GM19023 (cell line): ENCODE data around the gene KIAA0232.

Source experiments
- ATAC-seq: cut with Tn5 transposase; IDR thresholded peaks from one replicate; pipeline ENCODE4 v1.9.1; 2021; ENCODE audit warnings: mild to moderate bottlenecking, moderate library complexity; ENCODE audit not compliant: unreplicated experiment

Gene KIAA0232

DNA sequence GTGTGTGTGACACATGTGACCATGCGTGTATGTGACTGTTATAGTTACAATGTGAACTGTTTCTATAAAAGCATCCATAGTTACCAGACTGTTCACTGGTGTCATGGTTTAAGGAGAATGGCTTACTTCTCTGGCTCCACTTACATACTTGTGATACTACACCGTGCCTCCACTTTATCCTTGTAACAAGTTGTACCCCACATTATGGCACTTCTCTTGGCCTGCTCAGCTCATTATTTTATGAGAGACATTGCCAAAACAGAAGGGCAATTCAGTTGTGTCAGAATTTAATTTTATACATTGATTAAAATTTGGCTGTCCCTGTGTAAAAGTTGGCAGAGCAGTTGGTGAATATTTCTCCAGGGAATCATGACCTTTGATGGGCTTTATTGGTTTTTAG, 64.7 kb downstream of the KIAA0232 start:
- ATAC-seq = no peak

DNA sequence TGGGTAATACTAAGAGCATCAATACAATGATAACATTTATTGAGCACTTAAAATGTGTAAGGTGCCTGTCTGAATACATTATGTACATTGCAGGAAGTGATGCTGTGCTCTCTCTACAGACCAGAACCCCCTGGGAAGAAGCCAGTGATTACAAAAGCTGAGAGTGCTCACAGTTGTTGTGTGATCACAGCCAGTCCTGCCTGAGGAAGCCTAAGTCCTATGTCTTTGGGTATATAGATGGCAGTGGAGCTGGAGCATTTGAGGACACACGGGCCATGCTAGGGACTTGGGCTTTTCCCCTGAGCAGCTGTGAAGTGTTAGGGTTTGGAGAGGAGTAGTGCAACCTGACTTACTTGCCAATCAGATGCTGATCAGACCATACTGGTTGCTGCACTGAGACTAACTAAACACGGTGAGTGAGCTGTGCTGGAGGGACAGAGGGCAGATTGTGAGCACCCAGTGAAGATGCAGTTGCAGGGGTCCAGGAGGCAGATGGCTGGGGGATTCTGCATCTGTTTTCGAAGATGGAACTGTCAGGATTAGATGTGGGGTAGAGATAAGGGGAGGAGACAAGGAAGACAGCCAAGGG, 66.3 kb downstream of the KIAA0232 start:
- no peak for ATAC-seq

DNA sequence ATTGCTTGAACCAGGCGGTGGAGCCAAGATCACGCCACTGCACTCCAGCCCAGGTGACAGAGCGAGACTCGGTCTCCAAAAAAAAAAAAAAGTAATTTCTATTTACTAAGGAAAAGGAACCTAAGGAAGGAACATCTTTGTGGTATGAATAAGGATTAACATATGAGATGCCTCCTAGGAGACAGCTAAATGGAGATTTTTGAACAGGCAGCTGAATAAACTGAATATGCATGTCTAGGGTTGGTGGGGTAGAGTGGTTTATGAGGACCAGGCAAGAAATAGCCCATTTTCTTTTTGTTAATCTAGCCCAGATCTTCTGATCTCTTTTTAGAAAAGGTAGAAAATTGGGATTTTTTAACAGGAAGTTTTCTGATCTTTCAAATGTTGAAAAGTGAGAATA, 67.2 kb downstream of the KIAA0232 start:
- no peak for ATAC-seq

DNA sequence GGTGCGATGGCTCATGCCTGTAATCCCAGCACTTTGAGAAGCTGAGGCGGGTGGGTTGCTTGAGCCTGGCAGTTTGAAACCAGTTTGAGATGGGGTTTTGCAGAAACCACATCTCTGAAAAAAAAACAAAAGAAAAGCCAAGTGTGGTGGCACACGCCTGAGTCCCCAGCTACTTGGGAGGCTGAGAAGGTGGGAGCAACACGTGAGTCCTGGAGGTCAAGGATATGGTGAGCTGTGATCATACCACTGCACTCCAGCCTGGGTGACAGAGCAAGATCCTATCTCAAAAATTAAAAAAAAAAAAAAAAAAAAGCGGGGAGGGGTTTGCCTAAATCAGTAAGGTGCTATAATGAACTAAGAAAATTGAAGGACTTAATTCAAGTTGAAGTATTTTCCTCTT, 68.9 kb downstream of the KIAA0232 start:
- no peak for ATAC-seq

DNA sequence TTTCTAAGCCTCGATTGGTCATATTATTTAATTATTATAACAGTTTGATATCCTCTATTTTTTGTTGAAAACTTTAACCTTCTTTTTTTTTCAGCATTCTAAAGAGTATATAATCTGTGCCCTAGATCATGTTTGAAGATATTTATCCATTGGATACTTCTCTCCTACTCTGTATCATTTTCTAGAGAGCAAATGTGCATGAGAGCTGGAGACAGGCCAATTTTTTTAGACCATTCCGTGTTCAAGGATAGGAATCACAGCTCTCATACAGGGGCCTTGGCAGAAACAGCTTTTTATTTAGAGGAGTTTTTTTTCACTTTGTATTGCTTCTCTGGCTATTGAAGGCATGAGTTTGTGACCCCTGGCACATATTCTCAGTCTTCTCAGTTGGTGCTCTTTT, 69.4 kb downstream of the KIAA0232 start:
- no peak for ATAC-seq

DNA sequence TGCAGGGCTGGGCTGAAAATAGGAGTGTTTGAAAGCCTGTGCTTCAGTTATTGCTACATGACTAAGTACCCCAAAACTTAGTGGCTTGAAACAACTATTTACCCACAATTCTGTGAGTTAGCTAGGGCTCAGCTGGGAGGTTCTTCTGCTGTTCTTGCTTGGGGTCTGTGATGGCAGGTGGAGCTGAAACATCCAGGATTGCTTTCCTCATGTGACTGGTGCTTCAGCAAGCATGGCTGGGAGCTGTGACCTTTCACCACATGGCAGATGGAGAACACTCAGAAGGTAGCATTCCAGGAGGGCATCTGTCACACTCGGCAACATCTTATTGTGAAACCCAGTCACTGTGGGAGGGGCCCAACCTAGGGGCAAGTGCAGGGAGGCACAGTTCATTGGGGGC, 70.1 kb downstream of the KIAA0232 start:
- ATAC-seq = no peak

DNA sequence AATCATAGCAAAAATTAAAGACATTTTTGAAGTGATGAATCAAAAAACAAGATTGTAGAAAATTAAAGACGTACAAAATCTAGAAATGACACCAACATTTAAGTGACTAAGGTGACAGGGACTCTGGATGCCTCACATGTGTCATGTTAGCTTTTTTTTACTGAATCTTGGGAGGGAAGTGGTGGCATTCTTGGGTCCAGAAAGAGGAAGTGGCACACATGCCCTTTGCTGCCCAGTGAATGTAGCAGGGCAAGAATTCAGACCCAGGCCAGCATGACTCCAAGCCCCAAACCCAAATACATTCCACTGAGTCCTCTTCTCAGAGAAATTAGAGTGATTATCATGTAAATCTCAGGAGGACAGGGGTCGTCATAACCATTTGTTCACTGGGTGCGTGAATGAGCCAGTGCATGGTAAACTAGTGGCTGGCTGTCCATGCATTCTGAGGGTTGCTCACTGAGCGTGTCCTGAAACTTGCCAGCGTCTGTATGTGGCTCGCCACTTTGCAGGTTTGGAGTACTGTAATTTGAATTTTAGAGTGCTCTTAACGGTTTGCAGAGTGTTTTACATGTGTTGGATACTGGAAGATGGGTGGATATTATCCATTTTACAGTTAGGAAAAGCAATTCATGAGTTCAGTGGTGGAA, 71.7 kb downstream of the KIAA0232 start:
- no peak for ATAC-seq

DNA sequence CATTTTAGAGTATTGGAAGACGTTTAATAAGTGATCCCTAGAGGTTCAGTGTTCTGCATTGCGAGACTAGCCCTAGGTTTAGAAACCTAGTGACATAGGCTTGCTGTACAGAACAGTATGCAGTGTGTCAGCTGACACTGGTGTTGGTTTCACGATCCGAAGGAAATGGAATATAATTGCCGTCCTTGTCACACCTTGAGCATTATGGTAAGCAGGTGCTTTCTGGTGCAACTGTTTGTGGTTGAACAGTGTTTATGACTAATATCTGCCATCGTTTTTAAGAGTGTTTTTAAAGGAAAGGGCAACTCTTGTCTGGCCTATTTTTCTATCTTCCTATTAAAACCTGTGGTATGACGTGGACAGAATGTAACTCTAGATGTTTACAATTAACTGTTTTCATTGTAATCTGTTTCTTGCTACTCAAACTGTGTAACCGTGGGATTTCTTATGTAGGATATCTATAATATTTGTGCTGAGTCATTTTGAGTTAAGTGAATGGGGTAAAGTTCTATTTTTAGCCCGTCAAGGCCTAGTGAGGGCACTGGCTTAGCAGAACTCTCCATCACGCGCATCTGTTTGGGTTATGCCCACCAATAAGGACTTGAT, 73.3 kb downstream of the KIAA0232 start:
- ATAC-seq = peak; percentile 96

DNA sequence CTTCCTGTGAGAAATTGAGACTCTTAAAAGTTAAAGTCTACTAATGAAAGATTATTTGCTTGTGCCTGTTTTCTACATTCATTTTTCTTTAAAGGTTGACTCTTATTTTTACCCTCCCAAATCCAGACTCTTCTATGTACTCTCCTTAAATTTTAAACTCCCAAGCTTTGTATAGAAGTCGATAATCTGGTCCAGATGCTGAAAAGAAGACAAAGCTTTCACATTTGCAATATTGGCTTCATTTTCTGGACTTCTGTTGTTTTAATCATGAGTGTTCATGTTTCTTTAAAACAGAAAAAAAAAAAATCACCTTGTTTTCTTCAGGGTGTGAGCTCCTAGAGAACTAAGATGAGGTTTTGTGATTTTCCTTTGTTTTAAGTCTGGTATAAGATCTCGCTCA, 73.9 kb downstream of the KIAA0232 start:
- ATAC-seq = no peak

DNA sequence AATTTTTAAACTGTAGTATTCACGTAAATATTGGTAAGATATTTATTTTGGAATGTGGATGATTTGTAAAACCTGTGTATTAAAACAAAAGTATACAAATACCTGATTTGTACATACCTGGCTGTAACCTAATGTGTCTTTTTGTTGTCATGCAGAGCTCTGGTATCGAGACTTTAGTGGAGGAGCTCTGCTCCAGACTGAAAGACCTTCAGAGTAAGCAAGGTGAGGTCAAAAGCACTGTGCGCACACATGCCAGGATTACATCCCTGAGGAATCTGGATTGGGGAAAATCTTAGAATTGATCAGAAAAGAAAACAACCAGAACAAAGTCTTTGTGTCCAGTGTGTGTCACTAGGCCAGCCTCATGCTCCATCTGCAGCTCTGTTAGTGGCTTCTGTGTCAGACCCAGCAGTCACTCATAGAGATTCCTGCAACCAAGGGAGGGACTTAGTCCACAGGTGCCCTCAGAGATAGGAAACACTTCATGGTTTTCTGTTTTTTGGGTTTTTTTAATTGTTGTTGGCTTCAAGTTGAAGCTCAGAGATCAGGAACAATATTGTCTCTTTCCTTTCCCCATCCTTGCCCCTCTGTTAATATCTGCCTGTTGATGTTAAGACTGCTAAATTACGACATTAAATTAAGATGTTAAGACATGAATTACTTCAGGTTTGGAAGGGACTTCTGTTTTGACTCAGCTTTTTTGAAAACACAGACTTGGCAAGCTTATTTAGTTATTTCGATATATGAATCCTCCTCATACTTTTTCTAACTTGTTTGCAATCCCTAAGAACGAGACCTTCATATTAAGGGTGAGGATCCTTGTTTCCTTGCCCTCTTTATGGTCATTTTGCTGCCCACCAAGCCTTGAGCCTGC, 74.7 kb downstream of the KIAA0232 start:
- ATAC-seq = no peak

DNA sequence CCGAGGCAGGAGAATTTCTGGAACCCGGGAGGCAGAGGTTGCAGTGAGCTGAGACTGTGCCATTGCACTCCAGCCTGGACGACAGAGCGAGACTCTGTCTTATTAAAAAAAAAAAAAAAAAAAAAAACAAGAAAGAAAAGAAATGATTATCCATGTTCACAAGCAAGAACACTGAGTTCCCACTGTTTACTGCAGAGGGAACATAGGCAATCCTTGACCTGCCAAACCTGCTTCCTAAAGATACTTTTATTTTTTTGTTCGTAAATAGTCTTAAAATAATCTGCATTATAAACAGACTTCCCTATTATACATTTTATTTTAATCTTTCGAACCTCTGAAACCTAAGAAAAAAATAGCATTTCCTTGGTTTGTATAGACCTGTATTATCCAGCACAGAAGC, 76.5 kb downstream of the KIAA0232 start:
- no peak for ATAC-seq

DNA sequence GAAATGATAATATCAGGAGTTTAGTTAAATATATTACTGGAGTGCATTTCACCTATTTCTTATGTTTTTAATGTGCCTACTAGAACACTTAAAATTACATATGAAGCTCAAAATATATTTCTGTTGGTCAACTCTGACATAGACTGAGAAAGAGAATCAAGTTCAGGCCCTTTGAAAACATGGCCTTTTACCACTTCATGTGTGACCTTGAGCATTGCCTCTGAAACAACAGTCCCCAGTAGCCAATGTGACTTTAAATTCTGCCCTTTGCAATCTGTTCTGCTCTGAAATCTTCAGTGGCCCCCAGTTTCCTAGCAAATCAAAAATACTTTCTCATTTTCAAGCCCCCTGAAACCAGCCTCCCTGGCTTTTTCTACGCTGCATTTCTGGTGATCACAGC, 77.0 kb downstream of the KIAA0232 start:
- ATAC-seq = no peak

DNA sequence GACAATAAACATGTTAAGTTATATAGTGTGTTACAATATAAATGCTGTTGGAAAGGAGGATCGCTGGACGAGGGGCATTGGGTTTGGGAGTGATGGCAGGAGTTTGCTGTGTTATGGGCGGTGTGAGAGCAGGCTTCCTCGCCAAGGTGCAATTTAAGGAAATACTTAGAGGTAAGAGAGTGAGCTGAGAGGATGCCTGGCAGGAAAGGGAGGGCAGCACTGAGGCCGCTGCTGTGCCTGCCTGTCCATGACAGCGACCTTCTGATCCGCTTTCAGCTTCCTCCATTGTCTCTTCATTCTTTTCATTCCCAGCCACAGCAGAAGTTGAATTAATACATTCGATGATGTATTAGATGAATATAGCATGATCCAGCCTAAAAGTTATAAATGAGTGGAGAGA, 85.9 kb downstream of the KIAA0232 start:
- ATAC-seq = no peak

DNA sequence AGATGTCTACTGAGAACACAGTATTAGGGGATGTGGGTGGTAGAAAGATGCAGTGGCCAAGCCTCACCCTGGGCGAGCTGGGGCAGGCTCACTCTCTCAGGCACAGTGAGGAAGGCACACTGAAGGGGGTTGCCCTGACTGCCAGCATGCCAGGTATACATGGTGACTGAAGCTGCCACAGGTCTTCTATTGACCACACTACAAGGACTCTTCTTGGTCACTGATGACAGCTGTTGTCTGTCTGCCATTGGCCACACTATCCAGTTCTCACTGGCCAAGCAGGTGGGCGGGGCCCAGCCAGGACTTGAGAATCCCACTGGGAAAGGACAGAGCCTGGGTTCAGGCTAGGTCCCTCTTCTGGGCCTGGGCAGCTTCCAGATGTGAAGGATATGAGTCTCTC, 87.4 kb downstream of the KIAA0232 start:
- no peak for ATAC-seq

DNA sequence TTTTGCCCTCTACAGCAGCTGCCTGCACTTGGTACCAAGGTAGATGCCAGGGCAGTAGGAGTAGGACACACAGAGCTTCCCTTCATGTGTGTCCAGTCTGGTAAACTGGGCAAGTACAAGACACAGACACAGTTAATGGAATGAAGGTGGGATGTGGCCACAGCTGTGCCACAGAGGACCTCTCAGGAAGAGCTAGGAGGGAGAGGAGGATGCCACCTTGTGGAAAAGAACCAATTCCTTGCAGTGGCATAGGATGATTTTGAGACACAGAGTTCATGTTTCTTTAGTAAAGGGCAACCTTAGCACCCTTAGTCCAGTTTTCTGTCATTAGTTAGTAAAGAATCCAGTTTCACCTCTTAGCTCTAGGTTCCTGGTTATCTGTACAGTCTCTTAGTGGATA, 90.8 kb downstream of the KIAA0232 start:
- no peak for ATAC-seq

DNA sequence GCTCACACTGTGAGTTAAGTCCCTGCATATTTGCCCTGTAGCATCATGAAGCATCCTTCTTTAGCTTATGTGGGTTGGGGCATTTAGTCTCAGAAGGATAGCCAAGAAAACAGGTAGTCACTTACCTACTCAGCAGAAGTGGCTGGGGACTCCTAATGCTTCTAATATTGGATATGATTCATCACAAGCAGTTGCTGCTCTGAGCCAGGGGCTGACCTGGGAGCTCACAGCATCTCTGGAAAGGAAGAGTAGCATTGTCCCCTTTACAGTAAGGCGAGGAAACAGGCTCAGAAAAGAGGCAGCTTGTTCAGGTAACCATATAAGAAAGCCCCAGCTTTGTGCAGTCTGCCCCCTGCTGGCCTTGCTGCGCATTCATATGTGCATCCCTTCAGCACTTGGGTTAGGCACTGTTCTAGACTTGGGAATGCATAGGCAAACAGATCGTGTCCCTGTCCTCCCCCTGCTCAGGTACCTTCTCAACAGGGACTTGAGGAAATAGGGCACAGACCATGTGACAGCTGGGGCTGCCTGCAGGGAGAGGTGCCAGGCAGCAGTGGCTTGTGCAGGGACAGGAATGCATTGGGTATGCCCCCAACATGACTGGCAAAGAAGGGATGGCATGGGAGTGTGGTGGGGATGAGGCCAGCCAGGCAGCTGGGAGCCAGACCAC, 91.4 kb downstream of the KIAA0232 start:
- peak; percentile 64 for ATAC-seq

DNA sequence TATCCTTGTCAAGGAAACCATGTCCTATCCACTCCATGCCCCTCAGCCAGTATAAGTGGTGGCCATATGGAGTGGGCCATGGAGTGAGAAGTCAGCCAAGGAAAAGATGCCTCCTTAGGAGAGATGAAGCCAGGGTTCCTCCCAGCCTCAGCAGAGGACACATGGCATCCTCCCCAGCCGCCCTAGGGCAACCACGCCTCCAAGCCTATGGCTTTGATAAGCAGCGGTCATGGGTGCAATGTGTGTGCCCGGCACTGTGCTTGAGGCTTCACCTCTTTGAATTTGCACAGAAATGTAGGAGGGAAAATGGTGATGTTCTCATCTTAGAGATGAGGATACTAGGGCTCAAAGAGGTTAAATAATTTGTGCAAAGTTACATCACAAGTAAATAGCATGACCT, 92.5 kb downstream of the KIAA0232 start:
- no peak for ATAC-seq

DNA sequence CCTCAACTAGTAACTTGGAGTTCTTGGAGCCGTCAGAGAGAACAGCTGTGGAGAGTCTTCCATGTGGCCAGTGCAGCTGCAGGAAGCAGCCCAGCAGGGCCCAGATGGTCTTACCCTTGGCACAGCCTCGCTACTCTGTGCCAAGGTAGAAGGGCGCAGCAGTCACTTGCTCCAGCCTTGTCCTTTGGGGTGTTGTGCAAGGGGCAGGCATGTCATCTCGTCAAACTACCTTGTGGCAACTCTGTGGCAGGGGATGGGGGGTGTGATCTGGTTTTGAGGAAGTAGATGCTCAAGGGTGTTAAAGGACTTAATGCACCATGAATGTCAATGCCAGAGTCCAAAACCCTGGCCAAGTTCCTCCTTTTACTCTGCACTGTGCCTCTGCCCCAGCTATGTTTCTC, 92.9 kb downstream of the KIAA0232 start:
- no peak for ATAC-seq

DNA sequence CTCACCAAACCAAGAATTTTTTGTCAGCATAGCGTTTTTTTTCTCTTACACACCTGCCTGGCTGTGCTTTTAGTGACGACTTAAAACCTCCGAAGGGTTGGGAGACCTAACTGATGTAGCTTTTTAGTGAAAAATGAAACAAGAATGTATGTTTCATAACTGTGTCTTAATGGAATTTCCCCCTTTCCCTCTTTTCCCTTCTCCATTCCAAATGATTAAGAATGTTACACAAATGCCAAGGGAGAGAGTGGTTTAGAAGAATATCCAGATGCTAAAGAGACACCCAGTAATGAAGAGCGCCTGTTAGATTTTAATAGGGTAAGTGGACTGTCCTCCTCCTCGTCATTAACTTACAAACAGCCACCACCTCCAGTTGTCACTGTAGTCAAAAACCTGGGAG, 93.9 kb downstream of the KIAA0232 start:
- ATAC-seq = no peak

DNA sequence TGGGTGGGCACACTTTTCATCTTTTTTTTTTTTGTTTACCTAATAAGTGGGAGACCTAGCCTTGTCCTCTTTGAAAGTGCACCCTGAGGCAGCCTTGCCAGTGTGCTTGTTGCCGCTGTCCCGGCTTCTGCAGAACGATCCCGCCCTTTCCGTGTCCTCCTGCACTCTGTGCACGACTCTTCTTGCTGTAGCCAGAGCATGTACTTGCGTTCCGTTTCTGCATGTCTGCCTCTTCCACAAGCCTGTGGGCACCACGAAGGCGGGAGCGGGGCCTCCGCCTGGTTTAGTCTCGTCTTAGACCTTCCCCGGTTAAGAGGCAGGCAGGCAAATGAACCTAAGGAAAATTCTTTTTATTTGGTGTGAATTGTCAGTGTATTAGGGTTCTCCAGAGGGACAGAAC, 94.5 kb downstream of the KIAA0232 start:
- ATAC-seq = no peak

DNA sequence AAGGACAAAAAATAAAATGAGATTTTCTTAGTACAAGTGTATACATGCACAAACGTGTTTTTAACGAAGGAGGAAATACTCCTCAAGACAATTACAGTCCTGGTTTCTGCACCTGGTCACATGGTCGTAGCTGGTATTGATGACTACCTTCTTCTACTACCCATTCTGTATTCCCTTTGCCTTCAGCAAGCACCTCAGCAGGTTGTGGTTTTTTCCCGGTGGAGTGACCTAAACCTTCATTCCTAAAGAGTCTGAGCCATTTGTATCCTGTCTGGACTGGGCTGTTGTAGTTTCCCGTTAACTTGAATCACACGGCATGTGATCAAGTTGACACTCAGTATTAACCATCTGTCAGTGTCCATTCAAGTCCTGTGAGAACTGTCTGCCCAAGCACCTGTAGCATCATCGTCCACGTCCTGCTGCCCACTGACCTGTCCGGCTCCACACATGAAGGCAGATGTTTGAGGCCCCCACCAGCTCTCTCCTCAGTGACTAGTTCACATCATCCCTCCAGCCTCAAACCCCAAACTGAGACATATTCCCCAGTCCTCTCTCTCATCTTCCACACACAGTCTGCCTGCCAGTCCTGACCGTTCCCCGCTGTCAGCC, 96.0 kb downstream of the KIAA0232 start:
- no peak for ATAC-seq
